HG03060 (cell line): ENCODE results near the gene TNFAIP8.
A peak's percentile ranks its signal among the peaks of the same experiment; 100 is the strongest.

Experiments used
- ATAC-seq: cut with Tn5 transposase; IDR thresholded peaks from one replicate; pipeline ENCODE4 v1.9.1; 2021; ENCODE audit warnings: low read depth, moderate number of reproducible peaks; ENCODE audit not compliant: unreplicated experiment

TNFAIP8 gene

DNA sequence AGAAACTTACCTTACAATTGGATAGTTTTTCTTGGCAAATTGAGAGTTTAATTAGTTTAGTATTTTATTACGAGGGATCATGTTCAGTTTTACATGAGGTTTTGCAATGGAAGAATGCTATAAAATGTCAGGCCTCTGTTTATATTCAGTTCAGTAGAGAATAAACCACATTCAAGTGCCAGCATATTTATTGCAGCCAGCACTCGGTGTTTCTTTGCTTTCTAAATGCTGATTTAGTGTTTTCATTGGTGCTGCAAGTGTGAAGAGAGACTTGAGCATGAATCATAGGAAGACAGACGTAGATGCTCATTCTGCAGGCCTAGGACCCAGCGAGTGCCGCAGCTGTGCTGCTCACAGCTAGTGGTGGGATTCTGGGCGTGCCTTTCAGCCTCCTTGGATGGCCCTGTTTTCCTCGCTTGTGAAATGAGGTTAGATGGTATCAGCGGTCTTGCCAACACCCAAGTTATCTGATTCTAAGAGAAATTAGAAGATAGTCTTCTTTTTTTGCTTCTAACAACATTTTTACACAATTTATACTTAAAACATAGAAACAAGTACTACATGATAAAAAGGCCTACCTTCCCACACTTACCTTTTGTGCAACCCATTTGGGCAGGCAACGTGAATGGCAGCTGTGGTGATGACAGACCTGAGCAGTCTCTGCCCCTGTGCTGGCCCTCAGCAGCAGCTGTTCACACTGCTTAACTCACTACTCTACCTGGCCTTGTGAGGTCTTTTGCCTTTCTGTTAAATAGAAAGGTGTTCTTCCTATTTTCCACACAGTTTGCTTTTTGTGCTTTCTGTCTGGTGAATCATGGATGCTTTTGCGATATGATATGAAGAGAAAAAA lies 26.8 kb upstream of the TNFAIP8 start:
- no peak for ATAC-seq

DNA sequence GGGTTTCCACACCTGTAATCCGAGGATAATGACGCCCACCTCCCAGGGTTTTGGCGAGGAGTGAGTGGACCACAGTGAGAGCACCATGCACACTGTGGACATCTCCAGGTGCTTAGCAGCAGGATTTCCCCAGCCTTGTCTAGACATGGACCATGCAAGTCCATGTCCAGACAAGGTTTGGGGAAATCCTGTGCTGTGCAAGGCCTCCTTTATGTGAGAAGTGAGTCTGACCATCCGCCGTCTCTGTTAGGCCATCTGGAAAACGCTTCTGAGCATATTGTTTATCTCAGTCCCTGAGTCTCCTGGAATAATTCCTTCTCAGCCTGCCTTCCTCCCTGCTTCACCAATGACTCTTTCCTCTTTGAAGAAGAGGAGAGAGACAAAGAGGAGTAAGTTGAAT lies 26.2 kb upstream of the TNFAIP8 start:
- no peak for ATAC-seq

DNA sequence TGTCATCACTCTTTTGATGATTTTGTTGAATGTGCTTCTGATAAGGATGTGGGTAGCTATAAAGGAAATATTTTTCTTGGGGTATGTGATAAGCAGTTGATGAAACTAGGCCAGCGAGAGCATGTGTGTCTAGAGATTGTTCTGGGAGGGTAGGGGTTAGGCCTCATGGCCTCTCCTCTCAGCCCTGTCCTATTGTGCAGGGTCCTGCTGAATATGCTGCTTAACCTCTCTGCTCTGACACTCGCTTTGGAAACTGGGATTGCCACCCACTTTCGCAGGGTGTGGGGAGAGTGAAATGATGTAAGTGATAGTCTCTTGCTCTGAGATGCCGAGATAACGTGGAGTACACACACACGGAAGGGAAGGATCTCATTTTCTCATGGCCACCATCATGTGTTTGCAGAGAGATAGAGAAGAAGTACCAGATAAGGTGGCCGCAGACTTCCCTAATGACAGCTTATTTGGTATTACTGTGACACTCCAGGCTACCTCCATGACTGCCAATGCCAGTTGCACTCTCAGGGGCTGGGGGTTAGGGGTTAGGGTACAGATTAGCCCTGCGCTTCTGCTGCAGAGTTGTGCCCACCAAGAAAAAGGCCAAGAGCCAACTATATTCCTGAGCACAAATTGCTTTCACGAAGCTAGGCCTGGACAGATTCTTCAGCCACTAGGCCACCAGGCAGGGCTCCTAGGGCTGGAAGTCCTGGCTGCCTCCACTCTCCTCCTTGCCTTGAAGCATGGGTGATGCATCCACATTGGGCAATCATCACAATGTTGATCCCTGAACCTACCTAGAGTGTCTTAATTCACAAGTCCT lies 25.2 kb upstream of the TNFAIP8 start:
- no peak for ATAC-seq

DNA sequence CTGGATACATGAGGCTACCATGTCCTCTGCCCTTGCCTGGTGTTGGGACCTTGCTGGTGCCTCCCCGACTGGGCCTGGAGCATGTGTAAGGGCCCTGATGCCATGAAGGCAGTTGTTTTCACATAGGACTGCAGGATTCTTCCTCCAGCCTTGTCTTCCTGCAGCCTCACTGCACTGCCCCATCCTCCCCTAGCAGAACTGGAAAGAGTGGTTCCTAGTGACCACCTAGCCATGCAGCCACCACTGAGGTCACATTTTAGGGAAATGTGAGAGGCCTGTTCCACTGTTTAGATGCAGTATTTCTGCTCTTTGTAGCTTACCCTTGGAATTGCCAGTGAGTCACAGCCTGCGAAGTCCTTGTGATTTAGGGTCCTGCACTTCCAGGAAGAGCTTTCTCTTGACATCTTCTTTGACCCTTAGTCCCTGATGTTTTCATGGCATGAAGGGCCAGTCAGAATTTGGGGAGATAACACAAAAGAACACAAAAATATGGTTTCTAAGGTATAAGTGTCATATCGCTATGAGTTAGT lies 24.2 kb upstream of the TNFAIP8 start:
- ATAC-seq: no peak

DNA sequence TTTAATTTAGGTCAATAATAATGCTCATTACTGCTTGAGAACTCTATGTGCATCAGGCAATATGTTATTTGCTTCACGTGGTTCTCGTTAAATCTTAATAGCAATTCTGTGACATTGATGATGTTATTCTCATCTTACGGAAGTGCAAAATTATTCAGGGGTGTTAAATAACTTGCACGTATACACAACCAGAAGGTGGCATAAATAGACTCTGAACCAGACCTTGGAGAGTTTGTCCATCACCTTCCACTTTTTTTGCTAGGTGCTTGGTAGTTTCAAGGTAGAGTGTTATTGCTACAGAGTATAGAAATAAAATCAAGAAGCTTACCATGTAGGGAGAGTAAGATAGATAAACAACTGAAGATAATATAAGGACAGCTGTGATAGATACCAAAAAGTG lies 23.6 kb upstream of the TNFAIP8 start:
- ATAC-seq: no peak

DNA sequence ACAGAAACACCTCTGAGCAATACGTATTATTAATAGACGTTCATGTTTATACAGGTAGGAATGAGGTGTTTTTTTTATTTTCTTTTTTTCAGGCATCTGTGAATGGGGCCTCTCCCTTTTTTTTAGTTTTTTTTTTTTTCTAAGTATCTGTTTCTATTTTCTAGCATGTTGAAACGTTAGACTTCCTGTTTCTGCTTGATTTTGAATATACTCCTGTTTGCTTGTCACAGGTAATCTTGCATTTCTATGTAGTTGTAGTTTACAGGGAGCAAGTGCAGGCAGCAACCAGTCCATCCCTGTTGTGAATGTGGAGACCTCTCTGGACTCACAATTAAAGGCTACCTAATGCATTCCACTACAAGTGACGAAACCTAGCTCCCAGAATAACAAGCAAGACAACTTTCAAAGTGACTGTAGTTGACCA lies 22.8 kb upstream of the TNFAIP8 start:
- no peak for ATAC-seq

DNA sequence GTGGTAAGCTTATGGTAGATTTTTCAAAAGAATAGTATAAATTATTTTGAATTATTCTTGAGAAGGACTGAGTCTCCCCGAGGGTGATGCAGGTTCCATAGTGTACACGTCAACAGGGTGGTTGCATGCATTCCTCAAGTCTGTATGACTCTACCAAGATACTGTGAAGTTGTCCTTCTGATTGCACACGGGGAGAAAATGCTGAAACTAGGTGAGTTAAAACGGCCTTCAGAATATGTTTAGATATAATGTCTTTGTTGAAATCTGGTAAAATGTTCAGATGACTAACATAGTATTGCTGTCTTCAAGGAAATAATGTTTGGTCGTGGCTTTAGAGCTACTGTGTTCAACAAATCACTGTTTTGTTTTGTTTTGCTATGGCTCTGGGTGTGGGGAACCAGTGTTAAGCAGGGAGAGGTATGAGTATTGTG lies 22.4 kb upstream of the TNFAIP8 start:
- no peak for ATAC-seq

DNA sequence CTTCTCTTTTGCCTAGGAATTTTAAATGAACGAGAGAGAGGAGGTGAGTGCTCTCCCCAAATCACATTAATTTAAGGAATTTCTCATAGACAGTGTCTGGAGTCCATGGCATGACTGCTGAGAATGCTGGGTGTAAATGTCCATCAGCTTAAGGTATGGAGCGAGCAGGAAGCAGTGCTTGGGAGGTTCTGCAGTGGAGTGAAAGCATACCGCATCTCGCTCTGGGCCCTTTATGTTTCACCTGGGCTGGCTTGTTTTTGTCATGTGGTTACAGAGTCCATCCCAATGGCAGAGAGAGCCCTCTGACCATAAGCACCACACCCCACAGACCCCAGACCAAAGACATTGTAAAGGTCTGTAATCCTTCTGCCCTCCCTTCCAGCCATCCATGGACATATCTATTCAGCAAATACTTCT lies 20.6 kb upstream of the TNFAIP8 start:
- no peak for ATAC-seq

DNA sequence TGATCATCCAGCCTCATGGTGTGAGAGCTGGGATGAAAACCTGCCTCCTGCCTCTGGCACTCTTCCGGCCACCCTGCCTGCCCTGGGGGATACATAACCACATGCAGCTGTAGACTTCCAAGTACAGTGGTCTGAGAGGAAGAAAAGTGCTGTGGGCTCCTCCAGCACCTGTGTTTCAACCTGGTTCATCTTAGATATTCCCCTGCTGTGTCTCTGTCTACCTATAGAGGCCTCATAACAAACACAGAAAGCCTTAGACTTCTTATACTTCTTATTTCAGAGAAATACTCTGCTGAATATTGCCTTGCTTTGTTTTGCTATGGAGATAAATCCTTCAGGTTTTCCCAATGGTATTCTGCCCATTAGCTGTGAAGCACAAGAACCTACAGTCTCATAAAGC lies 19.6 kb upstream of the TNFAIP8 start:
- ATAC-seq: no peak

DNA sequence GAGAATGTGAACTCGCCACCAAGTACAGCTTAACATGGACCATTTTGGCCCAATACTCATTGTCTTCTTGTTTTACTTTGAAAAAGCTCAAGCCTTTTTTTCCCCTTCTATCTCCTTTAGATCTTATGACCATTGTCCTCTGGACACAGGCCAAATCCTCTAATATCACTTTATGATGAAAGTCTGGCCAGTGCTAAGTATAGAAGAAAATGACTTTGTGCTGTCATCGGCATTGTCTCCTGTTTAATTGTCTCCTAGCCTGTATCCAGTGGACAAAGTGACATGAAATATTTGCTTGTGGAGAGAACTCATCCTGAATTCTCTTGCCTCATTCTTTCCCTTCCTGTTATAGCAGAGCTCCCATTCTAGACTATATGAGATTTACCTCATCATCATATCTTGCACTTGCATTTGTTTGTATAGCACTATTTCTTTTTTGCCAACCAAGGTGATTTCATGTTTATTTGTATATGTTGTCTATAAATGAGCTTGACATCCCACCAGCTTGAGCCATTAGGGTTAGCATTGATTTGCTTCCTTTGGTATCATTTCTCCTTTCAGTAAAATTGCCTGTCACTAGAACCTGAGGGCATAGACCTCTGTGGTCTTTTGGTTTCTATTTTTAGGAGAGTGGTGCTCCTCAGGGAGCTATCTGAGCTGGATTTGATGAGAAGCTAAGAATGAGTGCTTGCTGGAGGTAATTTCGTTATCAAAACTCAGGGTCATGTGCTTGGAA lies 18.8 kb upstream of the TNFAIP8 start:
- ATAC-seq: no peak

DNA sequence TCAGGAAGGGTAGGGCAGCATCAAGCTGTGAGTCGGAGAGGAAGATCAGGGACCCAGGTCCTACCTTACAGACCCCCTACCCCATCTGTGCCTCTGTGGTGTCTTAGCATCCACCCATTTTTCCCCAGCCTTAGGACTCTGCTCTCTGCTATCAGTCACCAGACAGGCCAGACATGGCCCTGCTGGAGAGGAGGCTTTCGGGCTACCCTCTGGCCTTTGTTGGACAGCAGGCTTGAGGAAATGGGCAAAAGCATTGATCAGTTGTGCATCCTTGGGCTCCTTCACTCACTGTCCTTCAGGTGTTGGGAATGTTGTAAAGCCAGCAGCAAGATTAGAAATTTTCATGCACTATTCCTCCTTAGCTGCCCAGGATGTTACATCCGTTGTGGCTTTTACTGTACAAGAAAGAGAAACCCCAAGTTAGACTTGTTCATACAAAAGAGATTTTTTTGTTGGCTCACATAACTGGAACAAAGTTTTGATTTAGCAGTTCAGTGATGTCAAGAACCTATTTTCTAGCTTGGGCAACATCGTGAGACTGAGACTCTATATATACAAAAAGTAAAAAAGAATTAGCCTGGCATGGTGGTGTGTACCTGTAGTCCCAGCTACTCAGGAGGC lies 17.4 kb upstream of the TNFAIP8 start:
- no peak for ATAC-seq

DNA sequence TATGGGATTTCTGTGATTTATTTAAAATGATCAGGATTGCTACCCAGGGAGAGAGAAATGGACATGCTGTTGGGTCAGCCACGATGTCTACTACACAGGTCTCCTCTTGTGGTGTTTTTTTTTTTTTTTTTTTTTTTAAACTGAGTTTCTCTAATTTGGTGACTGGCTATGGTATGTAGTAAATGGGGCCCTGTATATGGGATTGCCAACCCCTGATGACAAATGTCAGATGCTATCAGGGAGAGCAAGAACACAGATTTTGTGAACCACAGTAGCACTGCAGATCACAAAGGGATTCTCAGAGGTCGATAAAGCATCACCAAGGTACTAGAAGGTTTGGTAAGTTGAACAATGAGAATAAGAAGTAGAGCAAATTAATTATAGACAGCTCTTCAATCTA lies 16.5 kb upstream of the TNFAIP8 start:
- no peak for ATAC-seq

DNA sequence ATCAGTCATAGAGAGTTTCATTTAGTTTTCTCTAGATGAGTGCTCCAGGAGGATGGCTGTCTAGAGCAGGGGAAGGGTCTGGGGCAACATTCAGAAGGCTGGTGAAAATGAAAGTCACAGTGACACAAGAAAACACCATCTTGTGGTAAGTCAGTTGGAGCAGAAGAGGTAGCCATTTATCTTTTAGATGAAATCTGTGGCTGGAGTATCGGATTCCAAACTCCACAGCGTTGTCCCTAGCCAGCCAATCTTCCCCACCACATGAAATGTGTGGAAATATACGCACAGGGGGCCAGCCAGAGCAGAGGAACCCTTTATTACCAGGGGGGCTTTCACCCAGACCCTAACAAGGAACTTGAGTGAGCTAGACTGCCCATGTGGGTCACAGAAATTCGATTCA lies 15.9 kb upstream of the TNFAIP8 start:
- no peak for ATAC-seq

DNA sequence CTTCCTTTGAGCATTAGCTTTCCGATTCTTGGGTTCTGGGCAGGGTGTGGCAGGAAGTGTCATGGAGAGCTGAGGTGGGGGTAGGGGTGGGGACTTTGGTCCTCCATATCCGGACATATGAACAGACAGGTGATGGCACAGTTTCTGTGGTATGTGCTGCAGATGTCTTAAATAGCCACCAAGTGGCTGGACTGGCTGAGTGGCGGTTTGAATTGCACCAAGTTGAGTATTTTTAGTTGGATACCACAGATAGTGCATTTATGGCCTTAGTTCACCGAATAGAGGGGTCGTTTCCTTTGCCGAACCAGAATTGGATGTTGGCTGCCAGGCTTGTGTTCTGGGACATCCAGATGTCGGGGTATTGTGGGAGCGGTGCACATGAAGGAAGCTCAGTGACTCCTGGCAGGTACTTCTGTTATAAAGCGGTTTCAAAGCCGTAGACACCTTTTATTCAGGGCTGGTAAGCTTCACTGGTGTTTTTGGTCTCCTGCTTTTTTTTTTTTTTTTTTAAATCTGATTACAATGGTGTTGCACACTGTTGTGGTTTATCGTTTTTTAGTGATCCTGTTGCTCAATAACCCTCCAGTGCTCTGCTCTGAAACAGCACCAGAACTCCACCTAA lies 15.1 kb upstream of the TNFAIP8 start:
- ATAC-seq: peak; percentile 44

DNA sequence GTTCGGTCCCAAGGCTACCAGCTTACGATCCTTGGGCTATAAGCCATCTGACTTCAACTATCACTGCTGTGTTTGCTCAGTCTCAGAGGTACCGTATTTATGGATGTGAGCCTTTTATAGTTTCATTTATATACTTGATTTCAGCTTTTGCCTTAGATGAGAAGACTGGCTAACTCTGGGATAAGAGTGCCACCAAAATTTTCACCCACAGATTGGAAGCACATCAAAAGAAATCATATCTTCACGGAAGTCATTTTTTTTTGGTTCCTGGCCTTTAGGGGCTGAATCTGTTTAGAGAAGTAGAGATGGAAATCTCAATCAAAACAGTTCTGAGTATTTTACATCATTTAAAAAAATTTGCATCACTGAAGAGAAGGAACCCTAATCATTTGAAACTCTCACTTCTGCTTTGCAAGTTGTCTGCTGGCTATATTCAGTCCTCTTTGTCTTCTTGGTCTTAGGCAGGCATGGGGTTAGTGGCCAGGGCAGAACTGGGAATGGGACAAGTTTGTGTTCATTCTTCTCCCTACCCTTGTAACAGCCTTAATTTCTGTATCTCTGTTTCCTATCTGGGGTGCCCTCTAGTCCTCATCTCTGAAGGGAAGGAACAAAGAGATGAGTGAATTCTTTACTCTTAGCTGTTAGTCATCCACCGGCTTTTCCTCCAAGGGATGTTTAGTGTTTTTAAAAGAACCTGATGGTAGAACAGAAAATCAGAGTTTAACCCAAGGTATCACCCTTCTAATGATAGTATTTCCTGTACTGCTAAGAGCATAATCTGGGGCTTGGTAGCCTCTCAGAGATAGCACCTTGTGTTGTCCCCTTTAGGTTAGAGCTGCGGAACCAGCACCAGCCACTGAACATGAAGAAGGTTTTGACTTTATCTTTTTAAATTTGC lies 14.1 kb upstream of the TNFAIP8 start:
- ATAC-seq: peak; percentile 33

DNA sequence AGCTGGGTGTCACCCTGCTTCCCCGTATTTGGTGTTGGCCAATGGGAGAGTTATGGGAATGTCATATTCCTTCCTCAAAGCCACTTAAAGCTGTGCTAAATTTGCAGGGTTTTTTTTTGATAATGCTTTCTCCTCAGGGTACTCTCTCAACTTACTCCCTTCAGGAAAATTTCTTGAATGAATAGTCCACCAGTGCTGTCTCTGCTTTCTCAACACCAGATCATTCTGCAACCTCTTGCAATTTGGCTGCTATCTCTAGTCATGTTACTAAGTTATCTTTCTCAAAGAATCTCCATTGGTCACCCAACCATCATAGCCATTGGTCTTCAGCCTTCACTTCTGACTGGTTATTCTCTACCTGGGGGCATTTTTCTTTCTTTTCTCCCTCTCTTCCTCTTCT lies 13.4 kb upstream of the TNFAIP8 start:
- no peak for ATAC-seq

DNA sequence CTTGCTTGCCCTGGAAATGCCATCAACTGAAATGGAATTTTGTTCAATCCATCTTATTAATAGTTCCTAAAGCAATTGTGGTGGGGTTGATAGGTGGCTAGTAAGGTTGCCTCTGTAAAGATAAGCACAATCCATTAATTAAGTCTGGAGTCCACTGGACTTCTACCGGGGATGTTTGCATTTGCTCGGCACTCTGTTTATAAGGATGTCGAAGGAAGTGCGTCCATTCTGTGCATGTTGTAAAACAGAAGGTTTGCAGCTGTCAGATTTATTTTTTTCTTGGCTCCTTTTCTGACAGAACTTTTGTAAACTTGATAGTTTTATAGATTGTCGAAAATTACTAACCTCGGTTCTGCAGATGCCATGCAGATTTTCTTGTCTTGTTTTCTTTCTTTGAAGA lies 12.8 kb upstream of the TNFAIP8 start:
- ATAC-seq: no peak

DNA sequence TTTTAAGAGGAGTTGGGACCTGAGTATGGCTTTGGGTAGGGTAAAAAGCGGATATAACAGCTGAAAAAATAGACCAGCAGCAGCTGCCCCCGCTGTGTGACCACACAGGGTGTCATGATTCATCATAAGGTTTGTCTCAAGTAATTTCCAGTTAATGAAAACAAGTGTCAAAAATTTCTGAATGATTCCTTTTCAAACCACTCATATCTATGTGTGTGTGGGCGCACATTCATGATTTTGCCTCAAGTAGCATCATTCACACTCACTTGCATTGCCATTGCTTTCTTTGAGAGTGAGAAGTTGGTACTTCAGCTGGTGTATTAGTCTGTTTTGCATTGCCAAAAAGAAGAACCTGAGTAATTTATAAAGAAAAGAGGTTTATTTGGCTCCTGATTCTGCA lies 12.1 kb upstream of the TNFAIP8 start:
- ATAC-seq: peak; percentile 20

DNA sequence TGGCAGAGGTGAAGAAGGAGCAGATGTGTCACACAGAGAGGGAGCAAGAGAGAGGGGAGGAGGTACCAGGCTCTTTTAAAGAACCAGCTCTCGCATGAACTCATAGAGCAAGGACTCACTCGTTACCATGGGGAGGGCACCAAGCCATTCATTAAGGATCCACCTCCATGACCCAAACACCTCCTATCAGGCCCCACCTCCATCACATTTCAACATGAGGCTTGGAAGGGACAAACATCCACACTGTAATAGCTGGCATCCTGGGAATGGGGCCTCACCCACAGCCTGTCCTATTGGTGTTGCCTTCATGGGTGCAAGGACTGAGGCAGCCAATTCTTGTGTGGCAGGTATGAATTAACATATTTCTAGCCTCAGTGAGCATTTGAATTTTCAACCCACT lies 11.6 kb upstream of the TNFAIP8 start:
- ATAC-seq: no peak
